M059J (cell line): ENCODE data around the gene MLN. TPM values are rescaled to one million over a fixed set of nuclear protein-coding genes. Genes with fewer than 3 reads are reported as not detected.

Source experiments
- DNase-seq: peaks from one replicate; pipeline ENCODE4 v3.0.0-alpha.2; 2012; ENCODE audit warnings: low read depth
- total RNA-seq: library from RNA; depleted of rRNA; stranded (reverse); fragments of >200 nt; shearing (Covaris generic); gene quantifications from 2 replicates; pipeline ENCODE4 v1.2.3, GENCODE V29; 2014; rRNA removed

The MLN gene
- total RNA-seq, 1 experiment from 2014 or later = not detected

GRCh38 chr6:33752646-33753015 is 51.2 kb downstream of the MLN start:
- no peak for DNase-seq

- DNase-seq = no peak
Observed at GRCh38 chr6:33751771-33752645, 51.8 kb downstream of the MLN start.

- DNase-seq = no peak
Observed at GRCh38 chr6:33750244-33750991, 53.4 kb downstream of the MLN start.

- DNase-seq = no peak
Observed at GRCh38 chr6:33749401-33749800, 54.4 kb downstream of the MLN start.

GRCh38 chr6:33748841-33749240 is 55.0 kb downstream of the MLN start:
- no peak for DNase-seq

- no peak for DNase-seq
Observed at GRCh38 chr6:33747823-33748222, 56.0 kb downstream of the MLN start.

- no peak for DNase-seq
Observed at GRCh38 chr6:33746651-33747100, 57.1 kb downstream of the MLN start, which contains the start of gene IP6K3. IP6K3 (minus strand) TSS chr6:33746905; CDS start chr6:33735476, 11,429 bp downstream.

GRCh38 chr6:33746036-33746600 is 57.7 kb downstream of the MLN start:
- peak; percentile 52 for DNase-seq

GRCh38 chr6:33745548-33745947 is 58.3 kb downstream of the MLN start:
- DNase-seq = no peak

- DNase-seq = no peak
Observed at GRCh38 chr6:33744895-33745546, 58.8 kb downstream of the MLN start.

Other genes starting within 250 kb of the MLN start
- 34.0 and 43.7 TPM in 2 replicates for gene BAK1, start 223.7 kb downstream of the MLN start, total RNA-seq
- gene ITPR3, start 182.7 kb downstream of the MLN start, total RNA-seq = 21.9 and 40.3 TPM in 2 replicates
- gene UQCC2, start 92.3 kb downstream of the MLN start, total RNA-seq = 81.0 and 97.6 TPM in 2 replicates
- gene IP6K3, start 57.1 kb downstream of the MLN start, total RNA-seq = 0.15 TPM in 1 of 2 replicates, not detected in the other
- gene LEMD2, start 14.9 kb downstream of the MLN start, total RNA-seq = 48.2 and 69.2 TPM in 2 replicates